MM.1S (cell line): ENCODE data around the gene ADGRD1.

Experiments used
- CTCF ChIP-seq: fragments of 300-600 bp; sonication (generic); IDR thresholded peaks from 2 replicates; pipeline ENCODE4 v1.5.1; 2016; ENCODE audit warnings: antibody characterized with exemption, low read length, mixed read lengths
- EZH2phosphoT487 ChIP-seq: fragments of 300-600 bp; sonication (generic); IDR thresholded peaks from 2 replicates; pipeline ENCODE4 v1.6.1; 2018; ENCODE audit warnings: antibody characterized with exemption, low read length

- TF ChIP-seq CTCF (no peak), EZH2phosphoT487 (no peak)
Observed at GRCh38 chr12:131153016-131153415, 199.3 kb downstream of the ADGRD1 start.
